Naive B cell (primary cell): ENCODE results near the gene PRR23B. TPM values are rescaled to one million over a fixed set of nuclear protein-coding genes. Genes with fewer than 3 reads are reported as not detected.
"Not testable (repeated sequence)": the region's sequence is repeated elsewhere in the genome, so short reads cannot be mapped to it uniquely, and the experiment has no call there.

Experiments
- ATAC-seq, 2 donors: fragments of 150-1000 bp; cut with Tn5 transposase; 2 replicates each; pipeline ENCODE4 v1.10.0; 2021; ENCODE audit warnings: low read depth in 2 of 2, mild to moderate bottlenecking in 2 of 2, moderate library complexity in 2 of 2
- DNase-seq: peaks from one replicate; pipeline ENCODE4 v3.0.0; 2022
- H3K27ac Mint-ChIP-seq, 6 donors: one replicate each; pipeline ENCODE4 v1.8.0; 2020 to 2022; ENCODE audit warnings: mild to moderate bottlenecking in 6 of 6, mixed read lengths in 6 of 6, moderate library complexity in 5 of 6, inconsistent platforms in 2 of 6
- H3K27me3 Mint-ChIP-seq, 3 donors: one replicate each; pipeline ENCODE4 v1.8.0; 2021 to 2022; ENCODE audit warnings: mixed read lengths in 3 of 3, mild to moderate bottlenecking in 1 of 3
- H3K36me3 Mint-ChIP-seq, 2 donors: one replicate each; pipeline ENCODE4 v1.8.0; 2020 to 2022; ENCODE audit warnings: mixed read lengths in 2 of 2, inconsistent platforms in 1 of 2, mild to moderate bottlenecking in 1 of 2
- H3K4me1 Mint-ChIP-seq, 3 donors: one replicate each; pipeline ENCODE4 v1.8.0; 2020 to 2022; ENCODE audit warnings: mixed read lengths in 3 of 3, inconsistent platforms in 1 of 3, mild to moderate bottlenecking in 1 of 3, moderate library complexity in 1 of 3
- H3K4me3 Mint-ChIP-seq, 8 donors: one replicate each; pipeline ENCODE4 v1.8.0; 2020 to 2022; ENCODE audit warnings: mild to moderate bottlenecking in 8 of 8, mixed read lengths in 8 of 8, moderate library complexity in 8 of 8, inconsistent platforms in 2 of 8
- H3K9me3 Mint-ChIP-seq, 7 donors: one replicate each; pipeline ENCODE4 v1.8.0; 2020 to 2022; ENCODE audit warnings: mixed read lengths in 7 of 7, mild to moderate bottlenecking in 5 of 7, inconsistent platforms in 2 of 7, moderate library complexity in 1 of 7
- polyA plus RNA-seq, 6 donors: library from polyadenylated mRNA; unstranded; fragments of 300-500 nt; fragmentation: Illumina TruSeq; gene quantifications; one replicate each; pipeline ENCODE4 v1.2.3, GENCODE V29; 2021; ENCODE audit warnings: low read depth in 6 of 6

Gene PRR23B
- polyA plus RNA-seq: not detected

DNA sequence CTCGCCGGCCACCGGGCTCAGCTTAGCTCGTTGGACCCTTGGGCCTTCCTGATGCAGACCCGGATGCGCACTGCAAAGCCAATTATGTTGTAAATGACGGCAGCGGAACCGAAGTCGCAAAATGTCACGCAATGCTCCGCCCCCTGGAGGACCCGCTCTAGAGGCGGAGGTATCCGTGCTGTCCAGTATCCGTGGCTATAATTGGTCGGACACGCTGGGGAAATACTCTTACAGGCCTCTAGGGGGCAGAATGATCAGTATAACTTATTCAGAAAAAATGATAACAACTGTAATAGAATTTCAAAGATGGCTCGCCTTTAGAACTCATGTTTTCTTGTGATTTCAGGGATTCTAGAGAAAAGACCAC lies at the start of gene PRR23B:
Gene PRR23B, minus strand, starts transcription at position 59 of the 367 bp plus-strand sequence. CDS start 265 bp downstream, outside the sequence.
- Mint-ChIP-seq H3K4me3 (peak within 1 kb of the TSS in 1 of 8 donors; percentile 56), H3K9me3 (peaks cover 6 to 11% (median 8%) of the 10 kb centered on the region in 7 donors), H3K27ac (no peak within 1 kb of the TSS), H3K36me3 (peaks cover 7 to 9% of the 10 kb centered on the region in 2 donors), H3K27me3 (no peaks in the 10 kb centered on the region), H3K4me1 (no peaks in the 10 kb centered on the region)
- DNase-seq: no peak
- no peak for ATAC-seq

DNA sequence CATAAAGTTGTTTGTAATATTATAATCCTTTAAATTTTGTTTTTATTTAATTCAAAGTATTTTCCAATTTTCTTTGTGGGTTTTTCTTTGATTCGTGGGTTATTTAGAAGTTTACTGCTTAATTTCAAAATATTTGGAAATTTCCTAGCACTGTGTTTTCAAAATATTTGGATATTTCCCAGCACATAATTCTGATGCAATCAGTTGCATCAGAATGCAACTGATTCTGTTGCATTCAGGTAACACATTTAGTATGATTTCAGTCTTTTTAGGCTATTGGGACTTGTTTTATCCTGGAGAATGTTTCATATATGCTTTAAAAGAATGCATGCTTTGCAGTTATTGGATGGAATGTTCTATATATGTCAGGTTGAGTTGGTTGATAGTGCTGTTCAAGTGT lies 42.2 kb upstream of the PRR23B start:
- no peaks in the 10 kb centered on the region for H3K36me3 Mint-ChIP-seq
- peaks cover 0 to 9% (median 3%) of the 10 kb centered on the region in 7 donors for H3K9me3 Mint-ChIP-seq
- H3K27ac Mint-ChIP-seq: no peak overlapping the region
- H3K4me3 Mint-ChIP-seq: no peak overlapping the region
- peaks cover 0 to 5% (median 0%) of the 10 kb centered on the region in 3 donors for H3K27me3 Mint-ChIP-seq
- DNase-seq (no peak), ATAC-seq (no peak)
- no peaks in the 10 kb centered on the region for H3K4me1 Mint-ChIP-seq

DNA sequence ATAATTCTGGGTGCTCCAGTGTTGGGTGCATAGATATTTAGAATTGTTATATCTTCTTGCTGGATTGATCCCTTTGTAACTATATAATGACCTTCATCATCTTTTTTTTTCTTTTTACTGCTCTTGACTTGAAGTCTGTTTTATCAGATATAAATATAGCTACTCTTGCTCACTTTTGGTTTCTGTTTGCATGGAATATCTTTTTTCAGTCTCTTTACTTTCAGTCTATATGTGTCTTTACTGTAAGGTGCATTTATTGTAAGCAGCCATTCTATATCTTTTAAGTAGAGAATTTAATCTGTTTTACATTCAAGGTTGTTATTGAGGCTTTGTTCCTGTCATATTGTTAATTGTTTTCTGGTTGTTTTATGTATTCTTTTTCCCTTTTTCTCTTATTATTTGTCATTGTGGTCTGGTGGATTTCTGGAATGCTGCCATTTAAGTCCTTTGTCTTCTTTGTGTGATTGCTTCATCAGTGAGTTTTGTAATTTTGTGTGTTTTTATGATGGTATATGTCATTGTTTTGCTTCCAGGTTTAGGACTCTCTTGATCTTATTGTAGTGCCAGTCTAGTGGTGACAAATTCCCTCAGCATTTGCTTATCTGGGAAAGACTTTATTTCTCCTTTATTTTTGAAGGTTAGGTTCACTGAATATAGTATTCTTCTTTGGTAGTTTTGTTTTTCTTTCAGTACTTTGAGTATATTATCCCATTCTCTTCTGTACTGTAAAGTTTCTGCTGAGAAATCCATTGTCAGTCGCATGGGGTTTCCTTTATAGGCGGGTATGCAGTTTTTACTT lies 32.3 kb upstream of the PRR23B start:
- Mint-ChIP-seq H3K9me3 (peaks cover 14 to 64% (median 25%) of the 10 kb centered on the region in 7 donors), H3K4me1 (no peaks in the 10 kb centered on the region), H3K36me3 (peaks cover 0 to 7% of the 10 kb centered on the region in 2 donors), H3K27me3 (no peaks in the 10 kb centered on the region), H3K27ac (peak overlapping the region in 1 of 6 donors; percentile 50), H3K4me3 (no peak overlapping the region)
- ATAC-seq (no peak), DNase-seq (no peak)

DNA sequence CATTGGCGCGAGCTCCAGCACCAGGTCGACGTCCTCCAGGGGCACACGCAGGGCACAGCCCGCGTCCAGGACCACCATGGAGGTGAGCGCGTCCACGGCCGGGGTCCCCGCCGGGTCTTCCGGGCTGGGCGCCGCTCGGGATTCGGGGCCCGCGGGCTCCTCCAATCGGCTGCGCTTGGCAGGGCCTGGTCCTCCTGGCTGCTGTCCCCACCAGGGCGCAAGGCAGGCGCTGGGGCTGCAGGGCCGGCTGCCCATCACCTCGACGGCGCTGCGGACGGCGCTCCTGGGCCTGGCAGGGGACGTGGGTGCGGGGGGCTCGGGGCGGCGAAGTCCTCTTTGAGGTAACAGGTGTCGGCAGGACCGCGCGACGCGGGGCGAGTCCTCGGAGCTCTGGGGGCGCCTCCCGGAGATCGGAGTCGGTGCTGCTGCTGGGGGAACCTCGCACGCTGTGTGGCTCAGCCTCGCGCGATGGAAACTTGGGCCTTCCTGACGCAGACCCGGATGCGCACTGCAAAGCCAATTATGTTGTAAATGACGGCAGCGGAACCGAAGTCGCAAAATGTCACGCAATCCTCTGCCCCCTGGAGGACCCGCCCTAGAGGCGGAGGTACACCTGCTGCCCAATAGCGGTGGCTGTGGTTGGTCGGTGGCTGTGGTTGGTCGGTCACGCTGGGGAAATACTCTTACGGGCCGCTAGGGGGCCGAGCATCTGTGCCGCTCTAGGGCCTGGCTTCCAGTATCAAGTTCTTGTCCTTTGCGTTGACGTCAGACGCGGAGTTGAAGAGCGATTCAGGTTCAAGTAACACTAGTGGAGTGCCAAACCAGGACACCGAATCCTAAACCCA lies 23.9 kb upstream of the PRR23B start, which contains the start of gene PRR23C:
Gene PRR23C, minus strand, starts transcription at position 527 of the 845 bp plus-strand sequence. Its CDS starts 272 bp downstream, at position 255.
- peak within 1 kb of the TSS in 1 of 6 donors; percentile 20 for H3K27ac Mint-ChIP-seq
- H3K9me3 Mint-ChIP-seq: peaks cover 4 to 31% (median 17%) of the 10 kb centered on the region in 7 donors
- no peaks in the 10 kb centered on the region for H3K36me3 Mint-ChIP-seq
- DNase-seq (no peak), ATAC-seq (no peak)
- peaks cover 0 to 4% (median 0%) of the 10 kb centered on the region in 3 donors for H3K27me3 Mint-ChIP-seq
- peak within 1 kb of the TSS in 1 of 8 donors; percentile 65 for H3K4me3 Mint-ChIP-seq
- no peaks in the 10 kb centered on the region for H3K4me1 Mint-ChIP-seq

DNA sequence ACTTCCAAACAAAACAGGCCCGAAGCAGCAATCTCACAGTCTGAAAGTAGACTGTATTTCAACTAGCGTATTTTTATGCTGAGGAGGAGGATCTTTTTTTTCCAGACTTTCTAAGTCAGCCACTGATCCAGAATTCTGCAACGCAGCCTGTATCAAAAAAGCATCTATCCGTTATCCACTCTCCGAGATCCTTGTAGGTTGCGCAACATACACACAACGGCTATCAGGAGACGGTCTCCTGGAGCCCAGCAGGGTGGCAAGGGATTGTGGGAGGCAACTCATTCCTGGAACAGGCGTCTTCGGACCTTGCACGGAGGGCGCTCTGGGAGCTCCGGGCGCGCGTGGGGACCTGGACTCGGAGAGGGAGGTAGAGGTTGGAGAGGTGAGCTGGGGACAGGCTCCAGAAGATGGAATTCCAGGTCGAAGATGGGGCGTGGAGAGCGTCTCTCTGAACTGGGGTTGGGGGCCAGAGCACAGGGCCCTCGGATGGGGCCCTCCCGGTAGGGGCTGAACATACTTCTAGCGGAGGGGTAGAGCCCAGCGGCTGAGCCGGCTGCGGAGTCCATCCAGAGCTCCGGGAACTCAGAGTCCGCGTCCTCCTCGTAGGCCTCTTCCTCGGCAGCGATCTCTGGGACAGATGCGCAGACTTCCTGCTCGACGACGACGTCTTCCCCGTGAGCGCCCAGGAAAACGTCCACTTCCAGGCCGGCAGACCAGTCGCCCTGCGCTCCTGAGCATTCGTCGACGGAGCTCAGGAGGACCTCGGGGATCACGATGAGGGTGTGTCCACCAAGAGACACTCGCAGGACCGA lies 23.0 kb upstream of the PRR23B start:
- ATAC-seq (no peak), DNase-seq (no peak)
- H3K27me3 Mint-ChIP-seq: peaks cover 0 to 9% (median 0%) of the 10 kb centered on the region in 3 donors
- H3K4me1 Mint-ChIP-seq: no peaks in the 10 kb centered on the region
- no peak overlapping the region for H3K27ac Mint-ChIP-seq
- no peak overlapping the region for H3K4me3 Mint-ChIP-seq
- no peaks in the 10 kb centered on the region for H3K36me3 Mint-ChIP-seq
- peaks cover 4 to 29% (median 14%) of the 10 kb centered on the region in 7 donors for H3K9me3 Mint-ChIP-seq

DNA sequence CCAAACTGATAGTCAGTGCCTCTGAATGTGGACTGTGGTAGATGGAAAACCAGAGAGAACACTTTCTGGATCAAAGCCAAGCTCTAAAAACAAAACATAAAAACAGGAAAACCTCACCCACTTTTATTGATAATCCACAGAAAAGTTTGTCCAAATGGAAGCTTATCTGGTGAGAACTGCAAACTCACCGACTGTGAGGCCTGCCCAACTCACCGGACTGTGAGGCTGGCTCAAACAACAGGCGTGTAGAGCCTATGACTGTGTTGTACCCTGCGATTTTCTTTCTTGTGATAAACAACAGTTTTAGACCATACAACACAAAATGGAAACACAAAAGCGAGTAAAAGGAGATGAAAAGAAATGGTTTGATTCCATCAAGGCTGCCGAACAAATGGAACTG lies 16.8 kb upstream of the PRR23B start:
- H3K4me3 Mint-ChIP-seq: no peak overlapping the region
- H3K27me3 Mint-ChIP-seq: peaks cover 6 to 21% (median 7%) of the 10 kb centered on the region in 3 donors
- no peak for ATAC-seq

DNA sequence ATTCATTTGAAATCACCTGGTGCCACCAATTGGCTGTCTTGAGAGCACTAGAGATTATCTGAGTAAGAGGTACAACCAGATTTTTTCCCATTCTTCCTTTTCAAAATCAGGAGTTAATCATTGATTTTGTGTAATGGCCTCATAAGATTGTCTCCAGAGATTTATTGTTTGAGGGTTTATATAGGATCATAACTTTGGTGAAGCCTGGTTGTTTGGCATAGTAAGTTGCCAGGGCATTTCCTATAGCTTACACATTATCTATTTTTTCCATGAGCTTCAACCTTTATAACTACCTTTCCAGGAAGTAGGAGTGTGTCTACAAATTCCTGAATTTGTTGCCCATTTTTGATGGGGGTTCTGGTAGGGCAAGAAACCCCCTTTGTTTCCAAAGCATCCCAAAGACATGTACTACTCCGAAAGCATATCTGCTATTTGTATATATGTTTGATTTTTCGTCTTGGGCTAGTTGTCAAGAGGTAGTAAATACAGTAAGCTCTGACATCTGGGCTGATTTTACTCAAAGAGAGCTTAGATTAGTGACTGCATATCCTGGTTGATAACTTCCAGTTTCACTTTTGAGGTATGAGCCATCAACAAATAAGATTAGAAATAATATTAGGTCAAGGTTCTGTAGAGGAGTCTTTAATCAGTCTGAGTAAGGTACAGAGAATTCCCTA lies 11.7 kb upstream of the PRR23B start:
- H3K4me3 Mint-ChIP-seq: peak overlapping the region in 1 of 8 donors; percentile 6
- no peak for ATAC-seq

More for the DNA sequence above, 16.8 kb upstream of the PRR23B start:
- no peaks in the 10 kb centered on the region for H3K4me1 Mint-ChIP-seq
- H3K36me3 Mint-ChIP-seq: no peaks in the 10 kb centered on the region
- H3K9me3 Mint-ChIP-seq: peaks cover 0 to 4% (median 0%) of the 10 kb centered on the region in 7 donors
- no peak for DNase-seq
- H3K27ac Mint-ChIP-seq: no peak overlapping the region

DNA sequence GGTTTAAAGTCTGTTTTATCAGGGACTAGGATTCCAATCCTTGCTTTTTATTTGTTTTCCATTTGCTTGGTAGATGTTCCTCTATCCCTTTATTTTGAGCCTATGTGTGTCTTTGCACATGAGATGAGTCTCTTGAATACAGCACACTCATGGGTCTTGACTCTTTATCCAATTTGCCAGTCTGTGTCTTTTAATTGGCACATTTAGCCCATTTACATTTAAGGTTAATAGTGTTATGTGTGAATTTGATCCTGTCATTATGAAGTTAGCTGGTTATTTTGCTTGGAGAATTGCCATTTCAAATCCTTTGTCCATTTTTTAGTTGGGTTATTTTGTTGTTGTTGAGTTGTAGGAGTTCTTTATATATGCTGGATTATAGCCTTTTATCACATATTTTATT lies 9.8 kb upstream of the PRR23B start:
- not testable (repeated sequence) for DNase-seq, H3K4me1 Mint-ChIP-seq, H3K36me3 Mint-ChIP-seq, H3K4me3 Mint-ChIP-seq, H3K27ac Mint-ChIP-seq, H3K27me3 Mint-ChIP-seq, ATAC-seq
- peaks cover 4 to 39% (median 19%) of the 10 kb centered on the region in 7 donors for H3K9me3 Mint-ChIP-seq

More for the DNA sequence above, 11.7 kb upstream of the PRR23B start:
- Mint-ChIP-seq H3K36me3 (peaks cover 0 to 6% of the 10 kb centered on the region in 2 donors), H3K27me3 (peaks cover 0 to 15% (median 3%) of the 10 kb centered on the region in 3 donors), H3K27ac (no peak overlapping the region), H3K4me1 (no peaks in the 10 kb centered on the region), H3K9me3 (peaks cover 4 to 39% (median 19%) of the 10 kb centered on the region in 7 donors)
- DNase-seq: no peak

DNA sequence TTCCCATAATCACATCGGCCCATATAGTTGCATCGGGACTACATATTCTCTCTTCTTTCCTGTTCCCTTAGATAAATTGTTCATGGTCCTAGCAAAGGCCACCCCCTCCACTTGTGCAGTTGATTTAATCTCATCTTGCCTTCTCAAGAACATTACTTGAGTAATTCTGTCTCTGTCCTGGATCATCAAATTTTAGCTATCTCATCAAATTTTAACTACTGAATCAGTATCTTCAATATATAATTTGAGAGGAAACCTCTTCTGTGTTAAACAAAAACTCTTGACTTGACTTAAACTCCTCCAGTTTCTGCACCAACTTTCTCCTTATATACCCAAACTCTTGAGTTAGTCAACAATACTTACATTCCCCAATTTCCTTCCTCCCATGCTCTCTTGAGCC lies 4.2 kb upstream of the PRR23B start:
- Mint-ChIP-seq H3K27ac (no peak overlapping the region), H3K4me1 (no peaks in the 10 kb centered on the region), H3K36me3 (peaks cover 0 to 5% of the 10 kb centered on the region in 2 donors), H3K4me3 (no peak overlapping the region), H3K9me3 (peaks cover 0 to 20% (median 8%) of the 10 kb centered on the region in 7 donors), H3K27me3 (no peaks in the 10 kb centered on the region)
- no peak for ATAC-seq
- no peak for DNase-seq

DNA sequence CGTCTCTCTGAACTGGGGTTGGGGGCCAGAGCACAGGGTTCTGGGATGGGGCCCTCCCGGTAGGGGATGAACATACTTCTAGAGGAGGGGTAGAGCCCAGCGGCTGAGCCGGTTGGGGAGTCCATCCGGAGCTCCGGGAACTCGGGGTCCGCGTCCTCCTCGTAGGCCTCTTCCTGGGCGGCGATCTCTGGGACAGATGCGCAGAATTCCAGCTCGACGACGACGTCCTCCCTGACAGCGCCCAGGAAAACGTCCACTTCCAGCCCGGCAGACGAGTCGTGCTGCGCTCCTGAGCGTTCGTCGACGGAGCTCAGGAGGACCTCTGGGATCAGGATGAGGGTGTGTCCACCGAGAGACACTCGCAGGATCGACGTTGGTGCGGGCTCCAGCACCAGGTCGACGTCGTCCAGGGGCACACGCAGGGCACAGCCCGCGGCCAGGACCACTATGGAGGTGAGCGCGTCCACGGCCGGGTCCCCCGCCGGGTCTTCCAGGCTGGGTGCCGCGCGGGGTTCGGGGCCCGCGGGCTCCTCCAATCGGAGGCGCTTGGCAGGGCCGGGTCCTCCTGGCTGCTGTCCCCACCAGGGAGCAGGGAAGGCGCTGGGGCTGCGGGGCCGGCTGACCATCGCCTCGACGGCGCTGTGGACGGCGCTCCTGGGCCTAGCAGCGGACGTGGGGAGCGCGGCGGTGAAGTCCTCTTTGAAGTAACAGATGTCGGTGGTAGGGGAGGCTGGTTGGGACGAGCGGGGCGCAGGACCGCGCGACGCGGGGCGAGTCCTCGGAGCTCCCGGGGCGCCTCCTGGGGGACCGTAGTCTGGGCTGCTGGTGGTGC lies 474 bp downstream of the PRR23B start:
- Mint-ChIP-seq H3K4me3 (no peak overlapping the region), H3K4me1 (no peaks in the 10 kb centered on the region), H3K36me3 (peaks cover 7 to 9% of the 10 kb centered on the region in 2 donors), H3K9me3 (peaks cover 6 to 11% (median 8%) of the 10 kb centered on the region in 7 donors), H3K27ac (no peak overlapping the region), H3K27me3 (no peaks in the 10 kb centered on the region)
- no peak for ATAC-seq
- DNase-seq: no peak

DNA sequence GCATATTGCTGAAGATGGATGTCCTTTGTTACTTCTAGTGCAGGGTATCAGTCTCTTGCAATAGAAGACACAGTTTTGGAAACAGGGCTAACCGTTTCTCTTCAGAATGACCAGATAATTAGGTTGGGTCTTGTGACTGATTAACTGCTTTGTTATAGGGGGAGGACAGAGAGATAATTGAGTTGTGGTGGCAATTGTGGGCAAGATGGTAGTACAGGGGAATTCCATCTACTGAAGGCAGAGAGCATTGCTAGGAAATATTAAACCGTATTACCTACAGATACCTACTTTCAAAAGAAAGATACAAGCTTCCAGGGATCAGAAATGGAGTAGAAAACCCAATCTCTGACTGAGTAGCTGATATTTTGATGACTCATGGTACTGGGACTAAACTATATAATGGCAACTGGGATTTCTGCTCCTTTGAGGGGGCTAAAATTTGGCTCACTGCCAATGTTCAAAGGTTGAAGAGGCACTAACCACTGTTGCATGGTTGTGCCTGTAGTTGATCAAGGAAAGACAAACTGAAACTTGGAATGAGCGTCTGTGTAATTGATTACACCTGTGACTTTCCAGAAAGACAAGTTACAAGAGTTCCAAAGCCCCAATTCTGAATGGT lies 4.2 kb downstream of the PRR23B start:
- Mint-ChIP-seq H3K27me3 (no peaks in the 10 kb centered on the region), H3K4me3 (no peak overlapping the region), H3K27ac (no peak overlapping the region), H3K9me3 (peaks cover 7 to 32% (median 16%) of the 10 kb centered on the region in 7 donors), H3K36me3 (peaks cover 9 to 12% of the 10 kb centered on the region in 2 donors), H3K4me1 (no peaks in the 10 kb centered on the region)
- ATAC-seq: no peak
- no peak for DNase-seq
